H9 (cell line): ENCODE results near the gene COTL1. TPM values are rescaled to one million over a fixed set of nuclear protein-coding genes. Genes with fewer than 3 reads are reported as not detected.

Source experiments
- DNase-seq: peaks from one replicate; pipeline ENCODE4 v3.0.0-alpha.2; 2017
- H2AFZ ChIP-seq: one replicate; pipeline ENCODE4 v1.6.1; 2013; ENCODE audit warnings: mild to moderate bottlenecking, low read length, control low read depth, moderate library complexity
- H2AK5ac ChIP-seq: 2 replicates; pipeline ENCODE4 v1.6.1; 2013; ENCODE audit warnings: low read length, control low read depth, mixed read lengths; ENCODE audit not compliant: insufficient read length
- H2BK120ac ChIP-seq: one replicate; pipeline ENCODE4 v1.6.1; 2013; ENCODE audit warnings: low read depth, mild to moderate bottlenecking, low read length, control low read depth, inconsistent platforms; ENCODE audit not compliant: poor library complexity, severe bottlenecking
- H2BK12ac ChIP-seq: 2 replicates; pipeline ENCODE4 v1.6.1; 2013; ENCODE audit warnings: low read length, control low read depth, mixed read lengths, low read depth; ENCODE audit not compliant: insufficient read length
- H2BK15ac ChIP-seq: 2 replicates; pipeline ENCODE4 v1.6.1; 2013; ENCODE audit warnings: low read depth, low read length, control low read depth
- H2BK20ac ChIP-seq: one replicate; pipeline ENCODE4 v1.6.1; 2013; ENCODE audit warnings: low read depth, mild to moderate bottlenecking, low read length, control low read depth, inconsistent platforms; ENCODE audit not compliant: poor library complexity, severe bottlenecking
- H2BK5ac ChIP-seq: 2 replicates; pipeline ENCODE4 v1.6.1; 2013; ENCODE audit warnings: low read length, control low read depth, mixed read lengths; ENCODE audit not compliant: insufficient read length
- H3K14ac ChIP-seq: 2 replicates; pipeline ENCODE4 v1.6.1; 2013; ENCODE audit warnings: low read length, control low read depth; ENCODE audit not compliant: insufficient read depth
- H3K18ac ChIP-seq: 2 replicates; pipeline ENCODE4 v1.6.1; 2013; ENCODE audit warnings: low read depth, mild to moderate bottlenecking, mixed read lengths, low read length, control low read depth; ENCODE audit not compliant: insufficient read length
- H3K23ac ChIP-seq: 2 replicates; pipeline ENCODE4 v1.6.1; 2013; ENCODE audit warnings: low read length, control low read depth, mixed read lengths, low read depth; ENCODE audit not compliant: insufficient read length
- H3K23me2 ChIP-seq: 2 replicates; pipeline ENCODE4 v1.6.1; 2013; ENCODE audit warnings: low read depth, mild to moderate bottlenecking, mixed read lengths, low read length, control low read depth; ENCODE audit not compliant: insufficient read length, poor library complexity, severe bottlenecking
- H3K27ac ChIP-seq: 2 replicates; pipeline ENCODE4 v1.5.1; 2013; ENCODE audit warnings: low read length, control low read depth, mixed read lengths, low read depth; ENCODE audit not compliant: insufficient read length
- H3K27me3 ChIP-seq: 2 replicates; pipeline ENCODE4 v1.6.1; 2013; ENCODE audit warnings: low read length, control low read depth, inconsistent platforms; ENCODE audit not compliant: insufficient read depth
- H3K4ac ChIP-seq: 2 replicates; pipeline ENCODE4 v1.6.1; 2013; ENCODE audit warnings: low read depth, mild to moderate bottlenecking, control low read depth, inconsistent platforms, low read length, moderate library complexity
- H3K4me1 ChIP-seq: 2 replicates; pipeline ENCODE4 v1.6.1; 2013; ENCODE audit warnings: low read length, control low read depth, inconsistent platforms; ENCODE audit not compliant: insufficient read depth
- H3K4me2 ChIP-seq: 2 replicates; pipeline ENCODE4 v1.6.1; 2013; ENCODE audit warnings: low read length, control low read depth, mixed read lengths; ENCODE audit not compliant: insufficient read length, insufficient read depth
- H3K56ac ChIP-seq: 2 replicates; pipeline ENCODE4 v1.6.1; 2013; ENCODE audit warnings: low read depth, mild to moderate bottlenecking, mixed read lengths, low read length, control low read depth; ENCODE audit not compliant: insufficient read length
- H3K79me1 ChIP-seq: 2 replicates; pipeline ENCODE4 v1.6.1; 2013; ENCODE audit warnings: low read depth, mild to moderate bottlenecking, moderate library complexity, low read length, control low read depth, inconsistent platforms; ENCODE audit not compliant: insufficient read depth, poor library complexity, severe bottlenecking
- H3K79me2 ChIP-seq: 2 replicates; pipeline ENCODE4 v1.6.1; 2013; ENCODE audit warnings: low read length, control low read depth, inconsistent platforms; ENCODE audit not compliant: insufficient read depth
- H3K9ac ChIP-seq: 2 replicates; pipeline ENCODE4 v1.6.1; 2013; ENCODE audit warnings: low read length, control low read depth, mixed read lengths; ENCODE audit not compliant: insufficient read length; ENCODE audit errors: extremely low read depth
- H3K9me3 ChIP-seq: one replicate; pipeline ENCODE4 v1.6.1; 2013; ENCODE audit warnings: low read depth, low read length, inconsistent platforms; ENCODE audit not compliant: control insufficient read depth
- H3T11ph ChIP-seq: one replicate; pipeline ENCODE4 v1.6.1; 2013; ENCODE audit warnings: mild to moderate bottlenecking, low read length, control low read depth, inconsistent platforms
- H4K20me1 ChIP-seq: one replicate; pipeline ENCODE4 v1.6.1; 2013; ENCODE audit not compliant: control insufficient read depth, insufficient read length, insufficient read depth
- H4K5ac ChIP-seq: 2 replicates; pipeline ENCODE4 v1.6.1; 2013; ENCODE audit warnings: low read depth, mild to moderate bottlenecking, mixed read lengths, low read length, control low read depth; ENCODE audit not compliant: insufficient read length
- H4K8ac ChIP-seq: replicated peaks from 2 replicates; pipeline ENCODE4 v1.6.1; 2013; ENCODE audit warnings: low read length, control low read depth, mixed read lengths, low read depth; ENCODE audit not compliant: insufficient read length
- H4K91ac ChIP-seq: 2 replicates; pipeline ENCODE4 v1.6.1; 2013; ENCODE audit warnings: low read depth, mild to moderate bottlenecking, moderate library complexity, mixed read lengths, low read length, control low read depth; ENCODE audit not compliant: insufficient read length
- H3K27ac Mint-ChIP-seq, 3 experiments: 2 replicates in 2 of 3; 3 replicates in 1 of 3; pipeline ENCODE4 v1.8.0; 2020 to 2021; ENCODE audit warnings: mixed read lengths in 3 of 3, mild to moderate bottlenecking in 1 of 3, moderate library complexity in 1 of 3
- H3K27me3 Mint-ChIP-seq: 2 replicates; pipeline ENCODE4 v1.8.0; 2021; ENCODE audit warnings: low read depth, mild to moderate bottlenecking, moderate library complexity, mixed read lengths
- H3K36me3 Mint-ChIP-seq, 3 experiments: 2 replicates in 2 of 3; 3 replicates in 1 of 3; pipeline ENCODE4 v1.8.0; 2020 to 2021; ENCODE audit warnings: low read depth in 3 of 3, mixed read lengths in 3 of 3; ENCODE audit not compliant: insufficient read depth in 1 of 3
- H3K4me1 Mint-ChIP-seq, 2 experiments: 2 replicates each; pipeline ENCODE4 v1.8.0; 2020; ENCODE audit warnings: mixed read lengths in 2 of 2
- H3K4me3 Mint-ChIP-seq, 2 experiments: 2 replicates in 1 of 2; 3 replicates in 1 of 2; pipeline ENCODE4 v1.8.0; 2020 to 2021; ENCODE audit warnings: mild to moderate bottlenecking in 2 of 2, mixed read lengths in 2 of 2, moderate library complexity in 1 of 2
- H3K9me3 Mint-ChIP-seq, 2 experiments: 2 replicates in 1 of 2; 3 replicates in 1 of 2; pipeline ENCODE4 v1.8.0; 2020; ENCODE audit warnings: mild to moderate bottlenecking in 2 of 2, mixed read lengths in 2 of 2, moderate library complexity in 1 of 2
- WGBS: extraction: QIAGEN DNeasy Blood & Tissue Kit; methylation state at CpG from one replicate; pipeline ENCODE4 v1.1.7; 2013; ENCODE audit warnings: missing lambda C conversion rate, low lambda C conversion rate, mixed read lengths; ENCODE audit not compliant: insufficient read length; ENCODE audit errors: extremely low coverage; 5-methylcytosine and 5-hydroxymethylcytosine counted together
- total RNA-seq: library from RNA; stranded (reverse); gene quantifications from 2 replicates; pipeline ENCODE4 v1.2.1, GENCODE V29; 2021
- TF ChIP-seq, protein P1 (sequence below): fragments of 200-600 bp; sonication (generic); conservative IDR thresholded peaks from 3 replicates; pipeline ENCODE4 v1.8.0; 2021; ENCODE audit warnings: antibody characterized with exemption, mild to moderate bottlenecking

The COTL1 gene
- total RNA-seq, 1 experiment from 2014 or later = 81.4 TPM

DNA sequence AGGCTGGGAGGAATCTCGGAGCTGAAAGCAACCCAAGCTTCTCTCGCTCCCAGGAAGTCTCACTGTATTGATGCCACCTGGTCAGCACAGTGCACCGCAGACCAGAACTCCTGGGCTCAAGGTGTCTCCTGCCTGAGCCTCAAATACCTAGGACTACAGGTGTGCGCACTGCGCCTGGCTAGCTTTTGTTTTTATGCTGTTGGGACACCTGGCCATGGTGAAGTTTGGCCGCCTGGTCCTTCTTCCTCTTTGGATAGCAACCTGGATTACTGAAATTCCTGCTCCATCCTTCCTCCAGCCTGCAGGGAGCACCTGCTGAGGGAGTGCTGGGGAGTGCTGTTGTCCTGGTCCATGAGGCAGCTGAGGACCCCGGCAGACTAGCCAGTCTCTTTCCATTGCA lies 56.6 kb downstream of the COTL1 start:
- H3K4me1 Mint-ChIP-seq = peaks cover 47 to 58% of the 10 kb centered on the region in 2 experiments
- Histone ChIP-seq H2AK5ac (no peak overlapping the region), H4K91ac (no peak overlapping the region), H3K79me1 (no peaks in the 10 kb centered on the region), H4K8ac (no peak overlapping the region), H3K4ac (no peak overlapping the region), H3K14ac (no peak overlapping the region), H2BK20ac (no peak overlapping the region), H2BK12ac (no peak overlapping the region), H2BK15ac (no peak overlapping the region), H3K4me2 (no peak overlapping the region), H3K9ac (no peak overlapping the region), H3K23ac (no peak overlapping the region), H2AFZ (no peak overlapping the region), H3K18ac (no peak overlapping the region), H3K27ac (peak overlapping the region; percentile 10), H4K20me1 (no peaks in the 10 kb centered on the region), H2BK120ac (no peak overlapping the region), H3K79me2 (no peaks in the 10 kb centered on the region), H2BK5ac (no peak overlapping the region), H3K4me1 (peaks cover 5% of the 10 kb centered on the region), H3K56ac (no peak overlapping the region), H4K5ac (no peak overlapping the region), H3T11ph (no peak overlapping the region), H3K27me3 (no peaks in the 10 kb centered on the region), H3K9me3 (no peaks in the 10 kb centered on the region), H3K23me2 (no peaks in the 10 kb centered on the region)
- peaks cover 9 to 11% (median 10%) of the 10 kb centered on the region in 3 experiments for H3K36me3 Mint-ChIP-seq
- H3K9me3 Mint-ChIP-seq = no peaks in the 10 kb centered on the region; a peak in 1 of 5 replicates
- H3K27me3 Mint-ChIP-seq = no peaks in the 10 kb centered on the region
- TF ChIP-seq, protein P1, sequence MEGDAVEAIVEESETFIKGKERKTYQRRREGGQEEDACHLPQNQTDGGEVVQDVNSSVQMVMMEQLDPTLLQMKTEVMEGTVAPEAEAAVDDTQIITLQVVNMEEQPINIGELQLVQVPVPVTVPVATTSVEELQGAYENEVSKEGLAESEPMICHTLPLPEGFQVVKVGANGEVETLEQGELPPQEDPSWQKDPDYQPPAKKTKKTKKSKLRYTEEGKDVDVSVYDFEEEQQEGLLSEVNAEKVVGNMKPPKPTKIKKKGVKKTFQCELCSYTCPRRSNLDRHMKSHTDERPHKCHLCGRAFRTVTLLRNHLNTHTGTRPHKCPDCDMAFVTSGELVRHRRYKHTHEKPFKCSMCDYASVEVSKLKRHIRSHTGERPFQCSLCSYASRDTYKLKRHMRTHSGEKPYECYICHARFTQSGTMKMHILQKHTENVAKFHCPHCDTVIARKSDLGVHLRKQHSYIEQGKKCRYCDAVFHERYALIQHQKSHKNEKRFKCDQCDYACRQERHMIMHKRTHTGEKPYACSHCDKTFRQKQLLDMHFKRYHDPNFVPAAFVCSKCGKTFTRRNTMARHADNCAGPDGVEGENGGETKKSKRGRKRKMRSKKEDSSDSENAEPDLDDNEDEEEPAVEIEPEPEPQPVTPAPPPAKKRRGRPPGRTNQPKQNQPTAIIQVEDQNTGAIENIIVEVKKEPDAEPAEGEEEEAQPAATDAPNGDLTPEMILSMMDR = no peak
- no CpG with 5 or more reads among the region's 7 CpGs for WGBS
- H3K4me3 Mint-ChIP-seq = no peak overlapping the region
- H3K27ac Mint-ChIP-seq = peak overlapping the region in 1 of 3 experiments; percentile 85; a peak in 2 of 7 replicates
- peak; percentile 56 for DNase-seq
